Epithelial cell of esophagus (primary cell): Measurements from ENCODE around the gene CRYBG2.

ENCODE experiments used
- DNase-seq: peaks from one replicate; pipeline ENCODE4 v3.0.0; 2010; ENCODE audit warnings: low read depth
- H3K4me3 ChIP-seq: 2 replicates; pipeline ENCODE4 v1.5.1; 2011; ENCODE audit warnings: mild to moderate bottlenecking, low read length, control low read depth
- TF ChIP-seq, protein P1 (sequence below): IDR thresholded peaks from 2 replicates; pipeline ENCODE4 v1.5.1; 2011; ENCODE audit warnings: low read depth, mild to moderate bottlenecking, low read length, control low read depth, inconsistent platforms; ENCODE audit not compliant: insufficient read depth; ENCODE audit errors: missing control alignments

CRYBG2 gene

DNA sequence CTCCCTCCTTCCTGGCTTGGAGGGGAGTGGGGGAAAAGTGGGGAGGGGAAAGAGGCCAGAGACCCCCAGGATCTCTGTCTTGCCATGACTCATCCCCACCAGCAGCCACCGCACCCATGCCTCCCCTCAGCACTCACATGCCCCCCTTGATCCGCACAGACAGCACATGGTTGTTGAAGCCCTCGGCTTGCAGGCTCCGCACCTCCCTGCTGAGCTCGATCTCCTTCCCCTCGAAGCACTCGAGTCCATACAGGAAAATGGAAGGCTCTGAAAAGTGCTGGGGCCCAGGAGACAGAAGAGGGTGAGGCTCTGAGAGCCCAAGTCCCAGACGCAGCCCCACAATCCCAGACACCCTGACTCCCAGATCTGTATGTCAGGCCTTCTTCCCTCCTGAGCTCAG, 25.3 kb downstream of the CRYBG2 start:
- no peak for DNase-seq
- TF ChIP-seq, protein P1, sequence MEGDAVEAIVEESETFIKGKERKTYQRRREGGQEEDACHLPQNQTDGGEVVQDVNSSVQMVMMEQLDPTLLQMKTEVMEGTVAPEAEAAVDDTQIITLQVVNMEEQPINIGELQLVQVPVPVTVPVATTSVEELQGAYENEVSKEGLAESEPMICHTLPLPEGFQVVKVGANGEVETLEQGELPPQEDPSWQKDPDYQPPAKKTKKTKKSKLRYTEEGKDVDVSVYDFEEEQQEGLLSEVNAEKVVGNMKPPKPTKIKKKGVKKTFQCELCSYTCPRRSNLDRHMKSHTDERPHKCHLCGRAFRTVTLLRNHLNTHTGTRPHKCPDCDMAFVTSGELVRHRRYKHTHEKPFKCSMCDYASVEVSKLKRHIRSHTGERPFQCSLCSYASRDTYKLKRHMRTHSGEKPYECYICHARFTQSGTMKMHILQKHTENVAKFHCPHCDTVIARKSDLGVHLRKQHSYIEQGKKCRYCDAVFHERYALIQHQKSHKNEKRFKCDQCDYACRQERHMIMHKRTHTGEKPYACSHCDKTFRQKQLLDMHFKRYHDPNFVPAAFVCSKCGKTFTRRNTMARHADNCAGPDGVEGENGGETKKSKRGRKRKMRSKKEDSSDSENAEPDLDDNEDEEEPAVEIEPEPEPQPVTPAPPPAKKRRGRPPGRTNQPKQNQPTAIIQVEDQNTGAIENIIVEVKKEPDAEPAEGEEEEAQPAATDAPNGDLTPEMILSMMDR = no peak

DNA sequence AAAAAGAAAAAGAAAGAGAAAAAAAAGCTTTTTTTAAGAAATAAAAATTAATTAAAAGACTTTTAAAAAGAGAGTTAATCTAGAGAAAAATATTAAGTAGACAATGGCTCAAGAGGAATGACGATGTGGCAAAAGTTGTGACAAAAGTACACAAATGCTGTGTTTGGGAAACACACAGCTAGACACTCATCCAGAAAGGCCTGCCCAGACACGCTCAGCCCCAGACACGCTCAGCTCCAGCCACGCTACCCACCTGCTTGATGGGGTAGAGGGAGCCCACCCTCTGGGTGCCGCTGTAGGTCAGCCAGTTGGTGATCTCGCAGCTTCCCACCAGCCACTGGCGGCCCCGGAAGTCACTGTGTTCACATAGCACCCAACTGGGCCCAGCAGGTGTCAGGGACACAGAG, 26.0 kb downstream of the CRYBG2 start:
- DNase-seq = peak; percentile 85
- TF ChIP-seq, protein P1 = no peak

More for the DNA sequence above, 25.3 kb downstream of the CRYBG2 start:
- H3K4me3 ChIP-seq = no peak overlapping the region

DNA sequence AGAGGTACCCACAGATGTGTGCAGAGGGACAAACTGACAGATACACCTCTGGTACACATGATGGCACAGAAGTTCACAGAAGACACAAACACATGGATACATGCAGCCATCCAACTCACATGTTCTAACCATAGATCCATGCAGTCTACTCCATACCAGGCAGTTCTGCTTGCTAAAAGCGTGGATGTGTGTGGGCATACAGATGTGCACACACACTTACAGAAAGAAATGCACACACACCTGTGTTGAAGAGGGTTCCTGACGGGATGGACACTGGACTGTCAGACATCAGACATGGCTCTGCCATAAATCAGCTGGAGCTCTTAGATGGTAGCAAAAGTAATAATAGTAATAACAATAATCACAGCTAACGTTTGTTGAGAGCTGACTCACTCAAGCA, 29.4 kb downstream of the CRYBG2 start:
- H3K4me3 ChIP-seq = no peak overlapping the region
- no peak for DNase-seq
- TF ChIP-seq, protein P1 = no peak

More for the DNA sequence above, 26.0 kb downstream of the CRYBG2 start:
- no peak overlapping the region for H3K4me3 ChIP-seq

DNA sequence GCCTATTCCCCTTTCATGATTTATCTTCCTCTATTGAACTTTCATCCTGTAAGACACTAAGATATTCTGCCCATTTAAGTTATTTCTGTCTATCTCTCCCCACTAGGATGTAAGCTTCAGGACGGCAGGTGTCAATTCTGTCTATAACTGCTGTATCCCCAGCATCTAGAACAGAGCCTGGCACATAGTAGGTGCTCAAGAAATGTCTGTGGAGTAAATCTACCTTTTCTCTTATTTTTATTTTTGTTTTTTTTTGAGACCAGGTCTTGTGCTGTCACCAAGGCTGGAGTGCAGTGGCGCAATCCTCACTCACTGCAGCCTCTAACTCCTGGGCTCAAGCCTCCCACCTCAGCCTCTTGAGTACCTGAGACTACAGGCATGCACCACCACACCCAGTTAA, 30.5 kb downstream of the CRYBG2 start:
- TF ChIP-seq, protein P1 = no peak
- DNase-seq = no peak
- no peak overlapping the region for H3K4me3 ChIP-seq

DNA sequence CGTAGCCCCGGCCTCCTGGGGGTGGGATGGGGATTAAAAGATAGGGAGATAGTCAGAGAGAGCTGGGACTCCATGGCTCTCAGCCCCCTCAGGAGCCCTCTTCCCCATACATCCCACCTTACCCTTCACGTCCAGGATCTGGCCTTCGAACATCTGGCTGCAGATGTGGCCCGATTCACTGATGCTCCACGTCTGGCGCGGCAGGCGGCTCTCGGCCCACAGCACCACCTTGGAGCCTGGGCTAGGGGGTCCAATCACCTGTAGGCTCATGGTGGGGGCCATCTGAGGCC, 31.9 kb downstream of the CRYBG2 start:
- no peak for DNase-seq
- no peak overlapping the region for H3K4me3 ChIP-seq
- TF ChIP-seq, protein P1 = no peak

DNA sequence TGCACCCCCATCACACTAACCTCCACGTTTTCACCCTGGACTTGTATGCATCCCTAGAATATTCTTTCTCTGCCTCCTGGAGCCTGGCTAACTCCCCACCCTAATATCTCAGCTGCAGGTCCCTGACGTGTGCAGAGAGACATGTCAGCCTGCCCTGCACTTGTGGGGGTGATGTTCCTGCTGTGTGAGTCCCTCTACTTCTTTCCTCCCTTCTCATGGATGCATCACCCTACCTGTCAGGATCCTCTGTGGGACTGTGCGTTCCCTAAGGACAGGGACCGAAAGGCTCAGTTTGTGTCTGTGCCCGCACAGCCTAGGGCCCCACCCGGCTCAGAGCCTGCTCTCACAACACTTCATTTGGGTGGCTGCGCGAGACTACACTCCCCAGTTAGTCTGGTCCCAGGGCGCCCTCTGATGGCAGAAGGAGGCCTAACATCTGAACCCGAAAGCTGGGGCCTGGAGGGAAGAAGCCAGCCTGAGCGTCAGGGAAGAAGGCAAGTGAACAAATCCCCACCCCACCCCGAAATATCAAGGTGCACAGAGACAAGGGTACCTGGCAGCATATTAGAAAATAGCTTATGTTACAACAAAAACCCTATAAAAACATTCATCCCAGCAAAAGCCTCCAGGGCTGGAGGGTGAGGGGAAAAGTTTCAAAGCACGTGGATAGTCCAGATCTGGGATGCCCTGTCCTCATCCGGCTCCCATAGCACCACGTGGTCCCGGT, 32.5 kb downstream of the CRYBG2 start:
- no peak overlapping the region for H3K4me3 ChIP-seq
- TF ChIP-seq, protein P1 = peak; percentile 88
- DNase-seq = peak; percentile 82

DNA sequence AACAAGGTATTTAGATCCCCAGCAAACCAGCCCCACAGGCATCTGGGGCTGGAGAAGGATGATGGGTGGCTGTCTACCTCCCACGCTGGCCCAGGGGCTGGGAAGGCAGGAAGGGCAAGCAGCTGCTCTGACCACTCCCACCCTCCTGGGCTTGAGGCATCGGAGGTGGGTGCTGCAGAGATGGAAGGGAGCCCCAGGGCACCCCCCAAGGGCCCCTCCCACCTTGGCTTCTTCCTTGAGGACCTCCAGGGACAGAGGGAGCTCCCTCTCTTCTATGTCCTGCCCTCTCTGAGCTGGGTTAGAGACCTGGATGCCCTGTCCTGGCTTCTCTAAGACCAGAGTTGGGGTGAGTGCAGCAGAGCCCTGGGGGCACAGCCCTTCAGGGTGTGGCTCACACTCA, 33.0 kb downstream of the CRYBG2 start:
- DNase-seq = no peak
- H3K4me3 ChIP-seq = no peak overlapping the region
- TF ChIP-seq, protein P1 = no peak
